Naive thymus-derived CD4-positive, alpha-beta T cell (primary cell): ENCODE data around the gene SLC35B4. TPM values are rescaled to one million over a fixed set of nuclear protein-coding genes. Genes with fewer than 3 reads are reported as not detected.

Source experiments
- ATAC-seq: fragments of 150-1000 bp; cut with Tn5 transposase; 2 replicates; pipeline ENCODE4 v1.10.0; 2021; ENCODE audit warnings: mild to moderate bottlenecking, moderate library complexity
- CTCF ChIA-PET: fragments of 350-600 bp; sonication (Branson Sonifier 250); formaldehyde crosslinking; loops from one replicate; lab custom pipeline; 2021; ENCODE audit warnings: antibody characterized with exemption; lab: Charles Lee
- POLR2A ChIA-PET: fragments of 350-600 bp; sonication (Branson Sonifier 250); formaldehyde crosslinking; loops from one replicate; lab custom pipeline; 2021; ENCODE audit warnings: antibody characterized with exemption, inconsistent platforms; lab: Charles Lee
- DNase-seq, 9 donors: peaks; one replicate each; pipeline versions ENCODE4 v3.0.0 to v3.0.0-alpha.2; 2020 to 2022; ENCODE audit warnings: mixed read lengths in 1 of 9
- H3K27ac ChIP-seq: one replicate; pipeline ENCODE4 v1.7.0; 2013; ENCODE audit warnings: mild to moderate bottlenecking, low read depth, low read length, moderate library complexity
- H3K27me3 ChIP-seq, 2 donors: one replicate each; pipeline ENCODE4 v1.7.0; 2013; ENCODE audit warnings: low read length in 2 of 2, mild to moderate bottlenecking in 2 of 2, moderate library complexity in 2 of 2; ENCODE audit not compliant: control insufficient read depth in 2 of 2, insufficient read depth in 2 of 2
- H3K36me3 ChIP-seq, 3 experiments: 1 replicate in 2 of 3; 2 replicates in 1 of 3; pipeline ENCODE4 v1.7.0; 2013; ENCODE audit warnings: low read length in 3 of 3, mild to moderate bottlenecking in 3 of 3, moderate library complexity in 1 of 3; ENCODE audit not compliant: insufficient read depth in 3 of 3, control insufficient read depth in 2 of 3
- H3K4me1 ChIP-seq, 2 donors: one replicate each; pipeline ENCODE4 v1.7.0; 2013; ENCODE audit warnings: low read length in 2 of 2, mild to moderate bottlenecking in 2 of 2, moderate library complexity in 1 of 2; ENCODE audit not compliant: control insufficient read depth in 2 of 2, insufficient read depth in 2 of 2
- H3K4me3 ChIP-seq: 2 replicates; pipeline ENCODE4 v1.7.0; 2013; ENCODE audit warnings: mild to moderate bottlenecking, low read length
- H3K9me3 ChIP-seq, 3 experiments: 1 replicate in 2 of 3; 2 replicates in 1 of 3; pipeline ENCODE4 v1.7.0; 2013; ENCODE audit warnings: low read length in 3 of 3; ENCODE audit not compliant: control insufficient read depth in 2 of 3
- H3K27ac Mint-ChIP-seq, 9 donors: one replicate each; pipeline ENCODE4 v1.8.0; 2020 to 2022; ENCODE audit warnings: mixed read lengths in 9 of 9, mild to moderate bottlenecking in 8 of 9, moderate library complexity in 5 of 9, inconsistent platforms in 2 of 9
- H3K27me3 Mint-ChIP-seq, 5 donors: one replicate each; pipeline ENCODE4 v1.8.0; 2021 to 2022; ENCODE audit warnings: mixed read lengths in 5 of 5, mild to moderate bottlenecking in 1 of 5
- H3K36me3 Mint-ChIP-seq, 5 donors: one replicate each; pipeline ENCODE4 v1.8.0; 2020 to 2022; ENCODE audit warnings: mixed read lengths in 5 of 5, mild to moderate bottlenecking in 3 of 5, inconsistent platforms in 1 of 5
- H3K4me1 Mint-ChIP-seq, 7 donors: one replicate each; pipeline ENCODE4 v1.8.0; 2020 to 2022; ENCODE audit warnings: mixed read lengths in 7 of 7, mild to moderate bottlenecking in 3 of 7, inconsistent platforms in 1 of 7
- H3K4me3 Mint-ChIP-seq, 10 donors: one replicate each; pipeline ENCODE4 v1.8.0; 2020 to 2022; ENCODE audit warnings: mild to moderate bottlenecking in 10 of 10, mixed read lengths in 10 of 10, moderate library complexity in 6 of 10, inconsistent platforms in 2 of 10
- H3K9me3 Mint-ChIP-seq, 11 donors: one replicate each; pipeline ENCODE4 v1.8.0; 2020 to 2022; ENCODE audit warnings: mixed read lengths in 11 of 11, mild to moderate bottlenecking in 4 of 11, inconsistent platforms in 1 of 11, moderate library complexity in 1 of 11
- intact Hi-C, 2 donors: fragments of 100-400 bp; cut with micrococcal nuclease; formaldehyde crosslinking; loops; one replicate each; pipeline ENCODE4 v1.15.1; 2023
- polyA plus RNA-seq, 2 donors: library from polyadenylated mRNA; unstranded; fragments of 300-500 nt; fragmentation: Illumina TruSeq; gene quantifications; one replicate each; pipeline ENCODE4 v1.2.3, GENCODE V29; 2021
- total RNA-seq, 6 experiments: library from RNA in 5 of 6; stranded (reverse) in 5 of 6; gene quantifications; 1 replicate in 5 of 6; 2 replicates in 1 of 6; pipeline ENCODE4 v1.2.3 and lab custom pipeline; 2021 to 2026

SLC35B4 gene
- total RNA-seq (10 to 100 TPM in 4 of 5 experiments, 1 to 10 TPM in 1; 9.8 to 19.2 (median 12.2) TPM), polyA plus RNA-seq (10 to 100 TPM in 1 of 2 donors, 1 to 10 TPM in 1; 10.0 to 14.7 TPM), total RNA-seq (lab: John Stamatoyannopoulos, UW) (24.4 reads per million, percentile 55 among the genes with 10 or more reads in this experiment)

GRCh38 chr7:134316539-134317344 lies at the start of gene SLC35B4:
Gene SLC35B4 (minus strand): TSS chr7:134316930. CDS start chr7:134316751, 179 bp downstream.
- Histone ChIP-seq H3K27me3 (no peaks in the 10 kb centered on the region), H3K9me3 (no peaks in the 10 kb centered on the region), H3K4me1 (peaks cover 0 to 15% of the 10 kb centered on the region in 2 donors), H3K4me3 (peak within 1 kb of the TSS; percentile 79), H3K36me3 (peaks cover 0 to 6% (median 0%) of the 10 kb centered on the region in 3 experiments), H3K27ac (peak within 1 kb of the TSS; percentile 77)
- peaks cover 0 to 8% (median 2%) of the 10 kb centered on the region in 5 donors for H3K36me3 Mint-ChIP-seq
- H3K27me3 Mint-ChIP-seq: peaks cover 0 to 4% (median 0%) of the 10 kb centered on the region in 5 donors
- ChIA-PET CTCF (interaction anchor here (0.7 to 1.2 kb wide), 4 partner anchors 39 to 383 kb away, joined by 3 read pairs; no protein-coding TSS in a partner anchor), POLR2A (interaction anchor here (0.8 to 1.4 kb wide), 4 partner anchors 41 to 1065 kb away, joined by 3 to 5 read pairs (median 3); partner anchors contain the start of gene TMEM140)
- H3K9me3 Mint-ChIP-seq: no peaks in the 10 kb centered on the region
- ATAC-seq: peak; percentile 99
- intact Hi-C loops: loop anchor here (1.0 to 5.0 kb wide), 19 partner anchors 42 to 1661 kb away; partner anchors contain the start of genes AKR1B1 (in 2 of the 2), BPGM (in 2 of the 2), CHCHD3 (in 2 of the 2) and LRGUK (in 2 of the 2)
- DNase-seq: peak; percentile 79 to 95 (median 92)
- peak within 1 kb of the TSS; percentile 88 to 97 (median 94) for H3K4me3 Mint-ChIP-seq
- H3K27ac Mint-ChIP-seq: peak within 1 kb of the TSS; percentile 81 to 93 (median 89)
- peaks cover 18 to 29% (median 26%) of the 10 kb centered on the region in 7 donors for H3K4me1 Mint-ChIP-seq

- no peaks in the 10 kb centered on the region for H3K36me3 ChIP-seq
- no peak overlapping the region for H3K27ac Mint-ChIP-seq
- peaks cover 0 to 3% of the 10 kb centered on the region in 2 donors for H3K27me3 ChIP-seq
- no peak overlapping the region for H3K4me3 ChIP-seq
- ATAC-seq (no peak), DNase-seq (no peak)
- H3K4me1 ChIP-seq: no peaks in the 10 kb centered on the region
- CTCF ChIA-PET: no interaction called here
- no peak overlapping the region for H3K27ac ChIP-seq
- intact Hi-C loops: no loop called here
- H3K9me3 ChIP-seq: no peaks in the 10 kb centered on the region
- H3K27me3 Mint-ChIP-seq: peaks cover 13 to 40% (median 28%) of the 10 kb centered on the region in 5 donors
- no peak overlapping the region for H3K4me3 Mint-ChIP-seq
- H3K36me3 Mint-ChIP-seq: no peaks in the 10 kb centered on the region
- H3K4me1 Mint-ChIP-seq: no peaks in the 10 kb centered on the region
- POLR2A ChIA-PET: no interaction called here
- H3K9me3 Mint-ChIP-seq: no peaks in the 10 kb centered on the region
Measured at GRCh38 chr7:134366481-134366880, 49.8 kb upstream of the SLC35B4 start.

GRCh38 chr7:134365341-134366054 lies 48.8 kb upstream of the SLC35B4 start:
- Mint-ChIP-seq H3K9me3 (no peaks in the 10 kb centered on the region), H3K4me3 (no peak overlapping the region), H3K27ac (no peak overlapping the region), H3K27me3 (peaks cover 14 to 33% (median 26%) of the 10 kb centered on the region in 5 donors), H3K36me3 (no peaks in the 10 kb centered on the region), H3K4me1 (no peaks in the 10 kb centered on the region)
- no peak for ATAC-seq
- Histone ChIP-seq H3K27ac (no peak overlapping the region), H3K4me3 (no peak overlapping the region), H3K9me3 (no peaks in the 10 kb centered on the region), H3K27me3 (peaks cover 0 to 3% of the 10 kb centered on the region in 2 donors), H3K4me1 (no peaks in the 10 kb centered on the region), H3K36me3 (no peaks in the 10 kb centered on the region)
- ChIA-PET CTCF (no interaction called here), POLR2A (no interaction called here)
- intact Hi-C loops: no loop called here
- no peak for DNase-seq

GRCh38 chr7:134364619-134365037 lies 47.9 kb upstream of the SLC35B4 start:
- Mint-ChIP-seq H3K36me3 (no peaks in the 10 kb centered on the region), H3K27me3 (peaks cover 9 to 30% (median 17%) of the 10 kb centered on the region in 5 donors), H3K9me3 (no peaks in the 10 kb centered on the region), H3K4me3 (no peak overlapping the region), H3K4me1 (no peaks in the 10 kb centered on the region), H3K27ac (no peak overlapping the region)
- intact Hi-C loops: no loop called here
- H3K4me1 ChIP-seq: no peaks in the 10 kb centered on the region
- no peak overlapping the region for H3K27ac ChIP-seq
- ATAC-seq (no peak), DNase-seq (no peak)
- POLR2A ChIA-PET: no interaction called here
- H3K9me3 ChIP-seq: no peaks in the 10 kb centered on the region
- peaks cover 0 to 3% of the 10 kb centered on the region in 2 donors for H3K27me3 ChIP-seq
- CTCF ChIA-PET: interaction anchor here (1.4 kb wide), 1 partner anchor 9 kb away, joined by 3 read pairs; no protein-coding TSS in a partner anchor
- H3K36me3 ChIP-seq: no peaks in the 10 kb centered on the region
- H3K4me3 ChIP-seq: no peak overlapping the region

- Mint-ChIP-seq H3K4me1 (peaks cover 0 to 3% (median 0%) of the 10 kb centered on the region in 7 donors), H3K27ac (no peak overlapping the region), H3K27me3 (peaks cover 3 to 22% (median 13%) of the 10 kb centered on the region in 5 donors), H3K9me3 (no peaks in the 10 kb centered on the region), H3K4me3 (no peak overlapping the region), H3K36me3 (no peaks in the 10 kb centered on the region)
- intact Hi-C loops: no loop called here
- Histone ChIP-seq H3K27me3 (no peaks in the 10 kb centered on the region), H3K4me1 (no peaks in the 10 kb centered on the region), H3K27ac (no peak overlapping the region), H3K4me3 (no peak overlapping the region), H3K9me3 (no peaks in the 10 kb centered on the region), H3K36me3 (no peaks in the 10 kb centered on the region)
- DNase-seq (no peak), ATAC-seq (peak; percentile 60)
- POLR2A ChIA-PET: no interaction called here
- CTCF ChIA-PET: no interaction called here
Measured at GRCh38 chr7:134362587-134363483, 46.1 kb upstream of the SLC35B4 start.
